ENCODE measurements around the gene DNAH5. TPM values are rescaled to one million over a fixed set of nuclear protein-coding genes. Genes with fewer than 3 reads are reported as not detected.
A peak's percentile ranks its signal among the peaks of the same experiment; 100 is the strongest.

The DNAH5 gene
- 0.03 and 0.09 TPM in 2 replicates for total RNA-seq (2016; rRNA removed; fragmentation: Illumina TruSeq; extraction: Trizol)
- total RNA-seq (2016; cell fraction: cytosol; rRNA removed; fragmentation: Illumina TruSeq; extraction: Trizol; ENCODE audit: low read depth) = 0.09 TPM in 1 of 2 replicates, not detected in the other
- 0.01 and 0.09 TPM in 2 replicates for total RNA-seq (2016; cell fraction: insoluble cytoplasmic fraction; rRNA removed; fragmentation: Illumina TruSeq; extraction: Trizol)
- 0.09 and 0.10 TPM in 2 replicates for total RNA-seq (2016; cell fraction: membrane; rRNA removed; fragmentation: Illumina TruSeq; extraction: Trizol)
- not detected in 2 replicates for total RNA-seq (2016; cell fraction: nucleus; rRNA removed; fragmentation: Illumina TruSeq; extraction: Trizol)
- 0.09 and 0.12 TPM in 2 replicates for polyA plus RNA-seq (2011; rRNA removed)
- 0.04 and 0.24 TPM in 2 replicates for polyA plus RNA-seq (2011; cell fraction: cytosol; rRNA removed)
- 0.09 TPM in 1 of 2 replicates, not detected in the other for polyA plus RNA-seq (2011; cell fraction: nucleus; rRNA removed)
- polyA plus RNA-seq (2012) = 0.12 TPM in 1 of 2 replicates, not detected in the other
- not detected in 2 replicates for polyA plus RNA-seq (2016; cell fraction: cytosol; fragmentation: Illumina TruSeq; extraction: Trizol; ENCODE audit: low read depth)
- polyA plus RNA-seq (2016; cell fraction: insoluble cytoplasmic fraction; fragmentation: Illumina TruSeq; extraction: Trizol; ENCODE audit: low read depth) = not detected in 2 replicates
- polyA plus RNA-seq (2016; cell fraction: membrane; fragmentation: Illumina TruSeq; extraction: Trizol; ENCODE audit: low read depth) = not detected in 2 replicates
- polyA plus RNA-seq (2016; cell fraction: nucleus; fragmentation: Illumina TruSeq; extraction: Trizol; ENCODE audit: insufficient read depth, low read depth) = 0.08 TPM in 1 of 2 replicates, not detected in the other
- polyA minus RNA-seq (2011; rRNA and poly(A)+ RNA removed; ENCODE audit: low replicate concordance) = 0.72 TPM in 1 of 2 replicates, not detected in the other
- not detected in 2 replicates for polyA minus RNA-seq (2011; cell fraction: cytosol; rRNA and poly(A)+ RNA removed)
- 0.12 and 0.39 TPM in 2 replicates for polyA minus RNA-seq (2011; cell fraction: nucleus; rRNA and poly(A)+ RNA removed)
- Bru-seq, nascent RNA = percentile 8 among the genes with signal in this experiment
- percentile 7 among the genes with signal in this experiment for BruChase-seq, experiment 1, labeled RNA remaining after a 6-hour chase
- percentile 7 among the genes with signal in this experiment for BruChase-seq, experiment 2, labeled RNA remaining after a 2-hour chase
- long read RNA-seq, experiment 1 = 0 reads
- long read RNA-seq, experiment 2 = 0 reads

- H4K20me1 ChIP-seq (ENCODE audit: insufficient read depth, low read length) = no peaks in the 10 kb centered on the region
- no peak within 1 kb of the TSS for H3K9ac ChIP-seq (ENCODE audit: insufficient read depth, low read depth, low read length)
- WGBS (ENCODE audit: low lambda C conversion rate) = 5% methylated on average over 4 of the region's 4 CpGs
- no peak within 1 kb of the TSS for H3K4me3 ChIP-seq (replicated peaks in 1 of 3; ENCODE audit: insufficient read depth in 1 of 3, low read depth in 2 of 3, low read length in 3 of 3)
- BruUV-seq (replicated peaks) = no TSS peak
- H3K79me2 ChIP-seq (ENCODE audit: insufficient read depth, low read length) = no peaks in the 10 kb centered on the region
- H3K4me2 ChIP-seq (ENCODE audit: low read depth, low read length) = no peak within 1 kb of the TSS
- no peaks in the 10 kb centered on the region for H3K9me3 ChIP-seq (ENCODE audit: low read length)
- DNase-seq (ENCODE audit: low spot score) (no peak), FAIRE-seq (no peak), ATAC-seq (no peak)
- H3K4me1 ChIP-seq (ENCODE audit: insufficient read depth, low read length) = no peaks in the 10 kb centered on the region
- ChIA-PET POLR2A (no interaction called here), CTCF (ENCODE audit: low intra/inter-chr PET ratio, low total read pairs) (no interaction called here)
- no peaks in the 10 kb centered on the region for H3K36me3 ChIP-seq (replicated peaks in 1 of 2; ENCODE audit: control insufficient read depth in 1 of 2, insufficient read depth in 2 of 2, low read length in 2 of 2)
- TF ChIP-seq PLRG1 (conservative IDR thresholded peaks at IDR 0.05) (no peak), ZNF780A (CRISPR knock-in tag; IDR thresholded peaks at IDR 0.05) (no peak)
- peaks cover 0 to 1% of the 10 kb centered on the region in 2 experiments; a peak in 1 of 5 replicates for H3K27me3 ChIP-seq (ENCODE audit: control insufficient read depth in 1 of 2, insufficient read depth in 2 of 2, low read length in 2 of 2)
- H3K27ac ChIP-seq (ENCODE audit: extremely low read length, insufficient read depth, low read length) = no peak within 1 kb of the TSS
- in situ Hi-C loops (cut with HindIII; ENCODE audit: extremely low pct_ligation_motif_present, low pct_unique_long_range_greater_than_20kb) (no loop called here), intact Hi-C loops (cut with micrococcal nuclease; ENCODE audit: unreplicated experiment) (no loop called here)
- no peak within 1 kb of the TSS for H2AFZ ChIP-seq (ENCODE audit: low read length)
Observed at GRCh38 chr5:13944560-13945199, at the start of gene DNAH5. DNAH5 (minus strand) TSS chr5:13944688; CDS start chr5:13944438, 250 bp downstream.

GRCh38 chr5:13993926-13994325 lies 49.4 kb upstream of the DNAH5 start:
- FAIRE-seq (no peak), ATAC-seq (no peak), DNase-seq (ENCODE audit: low spot score) (no peak)
- no peak overlapping the region for H3K4me2 ChIP-seq (ENCODE audit: low read depth, low read length)
- ChIA-PET CTCF (ENCODE audit: low intra/inter-chr PET ratio, low total read pairs) (no interaction called here), POLR2A (no interaction called here)
- intact Hi-C loops (cut with micrococcal nuclease; ENCODE audit: unreplicated experiment) (no loop called here), in situ Hi-C loops (cut with HindIII; ENCODE audit: extremely low pct_ligation_motif_present, low pct_unique_long_range_greater_than_20kb) (no loop called here)
- H2AFZ ChIP-seq (ENCODE audit: low read length) = no peak overlapping the region
- TF ChIP-seq FOXC1 (CRISPR knock-in tag; IDR thresholded peaks at IDR 0.05; ENCODE audit: borderline replicate concordance) = no peak
- no peak for TF ChIP-seq STAT5B (CRISPR knock-in tag; IDR thresholded peaks at IDR 0.05)
- no peak for TF ChIP-seq ERF (CRISPR knock-in tag; IDR thresholded peaks at IDR 0.05)
- no peak for TF ChIP-seq GABPB1 (CRISPR knock-in tag; IDR thresholded peaks at IDR 0.05)
- no peak for TF ChIP-seq ZNF383 (CRISPR knock-in tag; IDR thresholded peaks at IDR 0.05; ENCODE audit: borderline replicate concordance)
- no peaks in the 10 kb centered on the region for H3K4me1 ChIP-seq (ENCODE audit: insufficient read depth, low read length)
- no peaks in the 10 kb centered on the region for H3K36me3 ChIP-seq (replicated peaks in 1 of 2; ENCODE audit: control insufficient read depth in 1 of 2, insufficient read depth in 2 of 2, low read length in 2 of 2)
- H3K4me3 ChIP-seq (replicated peaks in 1 of 3; ENCODE audit: insufficient read depth in 1 of 3, low read depth in 2 of 3, low read length in 3 of 3) = no peak overlapping the region
- H3K27ac ChIP-seq (ENCODE audit: extremely low read length, insufficient read depth, low read length) = no peak overlapping the region
- no peak overlapping the region for H3K9ac ChIP-seq (ENCODE audit: insufficient read depth, low read depth, low read length)
- peaks cover 4% of the 10 kb centered on the region for H3K9me3 ChIP-seq (ENCODE audit: low read length)
- no TSS peak for BruUV-seq (replicated peaks)
- H3K79me2 ChIP-seq (ENCODE audit: insufficient read depth, low read length) = no peaks in the 10 kb centered on the region
- 45% methylated on average over 11 of the region's 11 CpGs for WGBS (ENCODE audit: low lambda C conversion rate)
- no peaks in the 10 kb centered on the region for H4K20me1 ChIP-seq (ENCODE audit: insufficient read depth, low read length)
- H3K27me3 ChIP-seq (ENCODE audit: control insufficient read depth in 1 of 2, insufficient read depth in 2 of 2, low read length in 2 of 2) = peaks cover 0 to 4% of the 10 kb centered on the region in 2 experiments; a peak in 1 of 5 replicates
